HepG2 (cell line): ENCODE data around the gene BMAL1. TPM values are rescaled to one million over a fixed set of nuclear protein-coding genes. Genes with fewer than 3 reads are reported as not detected.

Source experiments
- ATAC-seq: fragments of 200-7000 bp; cut with Tn5 transposase; 3 replicates; pipeline ENCODE4 v1.9.1; 2020; ENCODE audit warnings: mild to moderate bottlenecking, moderate library complexity
- BruUV-seq: library from RNA; stranded (reverse); fragments of 400-500 nt; replicated peaks from 2 replicates; lab custom pipeline; 2021; lab: Mats Ljungman, UMichigan
- CTCF ChIA-PET: fragments of 300-600 bp; formaldehyde crosslinking; extraction: SDS; loops from one replicate; lab custom pipeline; 2021; ENCODE audit warnings: low total read pairs, inconsistent platforms, low intra/inter-chr PET ratio; lab: Yijun Ruan, JAX
- POLR2A ChIA-PET: fragments of 350-600 bp; sonication (Branson Sonifier 250); formaldehyde crosslinking; loops from one replicate; lab custom pipeline; 2020; ENCODE audit warnings: antibody characterized with exemption, inconsistent platforms; lab: Yijun Ruan, JAX
- DNase-seq: peaks from one replicate; pipeline ENCODE4 v3.0.0-alpha.2; 2015; ENCODE audit warnings: low spot score
- FAIRE-seq: peaks from 3 replicates; lab custom pipeline; 2011; peaks lifted over from hg19 to GRCh38; lab: Jason Lieb, UNC
- H2AFZ ChIP-seq: one replicate; pipeline ENCODE4 v1.6.1; 2011; ENCODE audit warnings: low read length, inconsistent platforms
- H3K27ac ChIP-seq: fragments of 300-600 bp; 3 replicates; pipeline ENCODE4 v1.8.0; 2011; ENCODE audit warnings: mixed run types, mild to moderate bottlenecking, mixed read lengths, low read length, inconsistent platforms; ENCODE audit not compliant: insufficient read depth; ENCODE audit errors: extremely low read length
- H3K27me3 ChIP-seq, 2 experiments: fragments of 200-600 bp in 1 of 2; 2 replicates in 1 of 2; 3 replicates in 1 of 2; pipeline versions ENCODE4 v1.6.0 to v1.8.0; 2011; ENCODE audit warnings: low read length in 2 of 2, mild to moderate bottlenecking in 2 of 2, moderate library complexity in 2 of 2, inconsistent platforms in 1 of 2; ENCODE audit not compliant: insufficient read depth in 2 of 2, control insufficient read depth in 1 of 2
- H3K36me3 ChIP-seq, 2 experiments: fragments of 200-600 bp in 1 of 2; replicated peaks in 1 of 2; 2 replicates in 1 of 2; 3 replicates in 1 of 2; pipeline versions ENCODE4 v1.5.1 to v1.8.0; 2011; ENCODE audit warnings: low read length in 2 of 2, inconsistent platforms in 1 of 2; ENCODE audit not compliant: insufficient read depth in 2 of 2, control insufficient read depth in 1 of 2
- H3K4me1 ChIP-seq: 2 replicates; pipeline ENCODE4 v1.5.1; 2012; ENCODE audit warnings: low read length, inconsistent platforms; ENCODE audit not compliant: insufficient read depth
- H3K4me2 ChIP-seq: 2 replicates; pipeline ENCODE4 v1.6.0; 2011; ENCODE audit warnings: low read depth, low read length, inconsistent platforms
- H3K4me3 ChIP-seq, 3 experiments: fragments of 200-600 bp in 1 of 3; sonication (generic), shearing (Covaris generic) in 1 of 3; replicated peaks in 1 of 3; 2 replicates each; pipeline ENCODE4 v1.5.1; 2011 to 2016; ENCODE audit warnings: low read length in 3 of 3, inconsistent platforms in 2 of 3, low read depth in 2 of 3, mild to moderate bottlenecking in 2 of 3, control low read depth in 1 of 3, mixed read lengths in 1 of 3; ENCODE audit not compliant: insufficient read depth in 1 of 3
- H3K79me2 ChIP-seq: one replicate; pipeline ENCODE4 v1.6.1; 2011; ENCODE audit warnings: low read length, inconsistent platforms; ENCODE audit not compliant: insufficient read depth
- H3K9ac ChIP-seq: 2 replicates; pipeline ENCODE4 v1.6.0; 2011; ENCODE audit warnings: mild to moderate bottlenecking, low read depth, low read length, inconsistent platforms; ENCODE audit not compliant: insufficient read depth
- H3K9me3 ChIP-seq: 2 replicates; pipeline ENCODE4 v1.5.1; 2012; ENCODE audit warnings: mild to moderate bottlenecking, low read length
- H4K20me1 ChIP-seq: 2 replicates; pipeline ENCODE4 v1.6.0; 2011; ENCODE audit warnings: inconsistent platforms, mild to moderate bottlenecking, low read length, moderate library complexity; ENCODE audit not compliant: insufficient read depth
- ETV6 ChIP-seq: sonication (generic); formaldehyde crosslinking; conservative IDR thresholded peaks from 2 replicates; pipeline ENCODE4 v1.4.0; 2020; ENCODE audit warnings: missing genetic modification reagents
- IRX3 ChIP-seq: sonication (generic); formaldehyde crosslinking; IDR thresholded peaks from 2 replicates; pipeline ENCODE4 v1.8.1; 2023; ENCODE audit warnings: mild to moderate bottlenecking, low read depth, missing genetic modification reagents, borderline replicate concordance
- MED1 ChIP-seq: sonication (generic); formaldehyde crosslinking; IDR thresholded peaks from 2 replicates; pipeline ENCODE4 v1.4.0; 2020; ENCODE audit warnings: missing genetic modification reagents
- MYNN ChIP-seq: sonication (generic); formaldehyde crosslinking; IDR thresholded peaks from 2 replicates; pipeline ENCODE4 v1.4.0; 2020; ENCODE audit warnings: mild to moderate bottlenecking, low read depth, missing genetic modification reagents
- ZFX ChIP-seq: sonication (generic); formaldehyde crosslinking; IDR thresholded peaks from 2 replicates; pipeline ENCODE4 v1.4.0; 2020; ENCODE audit warnings: mild to moderate bottlenecking, low read depth, missing genetic modification reagents, moderate library complexity
- ZNF160 ChIP-seq: sonication (generic); formaldehyde crosslinking; IDR thresholded peaks from 2 replicates; pipeline ENCODE4 v1.8.0; 2022; ENCODE audit warnings: mild to moderate bottlenecking, inconsistent platforms, missing genetic modification reagents
- ZNF33A ChIP-seq: sonication (generic); formaldehyde crosslinking; IDR thresholded peaks from 2 replicates; pipeline ENCODE4 v1.5.1; 2020; ENCODE audit warnings: missing genetic modification reagents, mild to moderate bottlenecking, moderate library complexity, borderline replicate concordance
- ZNF549 ChIP-seq: sonication (generic); formaldehyde crosslinking; IDR thresholded peaks from 2 replicates; pipeline ENCODE4 v1.5.0; 2020; ENCODE audit warnings: missing genetic modification reagents
- WGBS: methylation state at CpG from one replicate; pipeline ENCODE4 v1.1.6; 2017; ENCODE audit warnings: low lambda C conversion rate; 5-methylcytosine and 5-hydroxymethylcytosine counted together
- in situ Hi-C: cut with HindIII; loops from 2 replicates; pipeline ENCODE4 v1.10.0; 2017; ENCODE audit warnings: low pct_unique_long_range_greater_than_20kb; ENCODE audit not compliant: extremely low pct_ligation_motif_present
- intact Hi-C: fragments of 100-400 bp; cut with micrococcal nuclease; formaldehyde crosslinking; loops from one replicate; pipeline ENCODE4 v1.10.0; 2022; ENCODE audit not compliant: unreplicated experiment
- polyA plus RNA-seq, 8 experiments: library from polyadenylated mRNA; depleted of rRNA in 3 of 8; stranded (reverse) in 7 of 8; unstranded in 1 of 8; fragments of >200 nt; fragmentation: Illumina TruSeq in 4 of 8; extraction: Trizol in 4 of 8; gene quantifications; 2 replicates each; pipeline versions ENCODE4 v1.2.1 to v1.2.3, GENCODE V29; 2011 to 2016; ENCODE audit warnings: low read depth in 4 of 8, missing spikeins in 1 of 8, mixed read lengths in 1 of 8; ENCODE audit not compliant: insufficient read depth in 1 of 8
- total RNA-seq, 5 experiments: library from RNA; depleted of rRNA; stranded (reverse); fragments of >200 nt; fragmentation: Illumina TruSeq; extraction: Trizol; gene quantifications; 2 replicates each; pipeline ENCODE4 v1.2.3, GENCODE V29; 2016; ENCODE audit warnings: low read depth in 1 of 5
- TF ChIP-seq, protein P1 (sequence below): sonication (generic); formaldehyde crosslinking; IDR thresholded peaks from 2 replicates; pipeline ENCODE4 v1.8.1; 2023; ENCODE audit warnings: missing genetic modification reagents, mild to moderate bottlenecking, borderline replicate concordance

BMAL1 gene
- total and polyA plus RNA-seq, 2 of the 13 experiments (the other 11 are each of a cell fraction or from before 2014, with no cell fraction given) = 4.5 to 4.8 TPM

DNA sequence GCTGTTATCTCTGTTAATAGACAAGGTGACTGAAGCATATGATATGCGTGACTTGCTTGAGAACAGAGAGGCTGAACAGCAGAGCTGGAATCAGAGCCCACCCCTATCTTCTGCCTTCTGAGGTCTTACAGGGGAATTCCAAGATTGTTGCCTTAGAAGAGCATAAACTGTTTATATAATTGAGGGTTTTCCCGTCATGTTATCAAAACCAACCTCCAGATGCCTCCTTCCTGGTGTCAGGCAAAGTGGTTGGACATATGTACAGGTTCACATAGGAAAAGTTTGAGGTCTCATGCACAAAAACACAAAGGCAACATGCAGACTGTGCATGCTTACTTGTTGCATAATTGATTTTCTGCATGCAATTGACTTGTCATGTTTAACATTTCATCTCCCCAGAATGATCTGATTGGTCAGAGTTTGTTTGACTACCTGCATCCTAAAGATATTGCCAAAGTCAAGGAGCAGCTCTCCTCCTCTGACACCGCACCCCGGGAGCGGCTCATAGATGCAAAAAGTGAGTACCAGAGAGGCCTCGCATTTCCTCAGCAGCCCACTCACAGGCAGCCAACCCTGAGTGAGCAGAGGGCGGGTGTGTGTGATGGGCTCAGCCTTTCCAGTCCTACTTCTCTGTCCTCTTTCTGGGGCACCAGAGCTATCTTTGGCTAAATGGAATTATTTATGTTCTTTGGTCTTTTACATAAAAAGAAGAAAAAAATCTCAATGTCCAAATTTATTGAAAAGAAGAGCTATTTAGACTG, 88.9 kb downstream of the BMAL1 start:
- 94% methylated on average over 7 of the region's 7 CpGs for WGBS
- H3K79me2 ChIP-seq = no peaks in the 10 kb centered on the region
- CTCF ChIA-PET = no interaction called here
- in situ Hi-C loops = no loop called here
- H3K27me3 ChIP-seq = no peaks in the 10 kb centered on the region
- 0 out of 2 replicates have a peak, but pooled peaks cover 8% of the 10 kb centered on the region for H3K4me1 ChIP-seq
- no peak for TF ChIP-seq ZNF160
- no peak for TF ChIP-seq ZNF549 (CRISPR knock-in tag)
- TF ChIP-seq, protein P1, sequence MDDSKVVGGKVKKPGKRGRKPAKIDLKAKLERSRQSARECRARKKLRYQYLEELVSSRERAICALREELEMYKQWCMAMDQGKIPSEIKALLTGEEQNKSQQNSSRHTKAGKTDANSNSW (CRISPR knock-in tag) = no peak
- TF ChIP-seq MYNN (CRISPR knock-in tag) = no peak
- no peak for TF ChIP-seq ZNF33A (CRISPR knock-in tag)
- no peak for TF ChIP-seq MED1 (CRISPR knock-in tag)
- TF ChIP-seq ZFX (CRISPR knock-in tag) = no peak
- TF ChIP-seq IRX3 (CRISPR knock-in tag) = no peak
- no peak for TF ChIP-seq ETV6 (CRISPR knock-in tag)
- TF ChIP-seq, all 625 proteins: peak for 0
- no peak for DNase-seq
- Histone ChIP-seq H3K36me3 (no peaks in the 10 kb centered on the region; a peak in 1 of 5 replicates), H3K27ac (no peak overlapping the region), H3K9ac (no peak overlapping the region), H3K4me2 (no peak overlapping the region), H3K9me3 (no peaks in the 10 kb centered on the region), H4K20me1 (no peaks in the 10 kb centered on the region), H2AFZ (no peak overlapping the region), H3K4me3 (no peak overlapping the region)
- intact Hi-C loops = no loop called here
- no TSS peak for BruUV-seq
- FAIRE-seq = no peak
- POLR2A ChIA-PET = no interaction called here
- ATAC-seq = no peak
